Bladder microvascular endothelial cell (primary cell): Measurements from ENCODE around the gene ITIH3. TPM values are rescaled to one million over a fixed set of nuclear protein-coding genes. Genes with fewer than 3 reads are reported as not detected.

Experiments
- total RNA-seq: library from RNA; depleted of rRNA; stranded (reverse); fragments of >200 nt; gene quantifications from 2 replicates; pipeline ENCODE4 v1.2.3, GENCODE V29; 2014

Gene ITIH3
- total RNA-seq, result 0.16 and 0.44 TPM in 2 replicates

GRCh38 chr3:52794612-52795099 lies at the start of gene ITIH3:
TSS of gene ITIH3 (plus strand) at chr3:52794796. CDS start at chr3:52794804, 8 bp downstream.

GRCh38 chr3:52770496-52771333 lies 23.9 kb upstream of the ITIH3 start, which contains the start of gene NEK4:
TSS of gene NEK4 (minus strand) at chr3:52770940. CDS start at chr3:52770746, 194 bp downstream.

GRCh38 chr3:52777127-52777958 lies 17.3 kb upstream of the ITIH3 start, which contains the start of gene ITIH1:
TSS of gene ITIH1 (plus strand) at chr3:52777599. CDS start at chr3:52777616, 17 bp downstream.

GRCh38 chr3:52830535-52831258 lies 36.1 kb downstream of the ITIH3 start, which contains the start of gene ITIH4:
TSS of gene ITIH4 (minus strand) at chr3:52830672. CDS start at chr3:52830642, 30 bp downstream.

GRCh38 chr3:52834871-52835501 lies 40.4 kb downstream of the ITIH3 start, which contains the start of gene MUSTN1:
TSS of gene MUSTN1 (minus strand) at chr3:52835019. CDS start at chr3:52834948, 71 bp downstream.

Other genes starting within 250 kb of the ITIH3 start
- gene PBRM1, start 108.9 kb upstream of the ITIH3 start, total RNA-seq, result 36.6 and 96.2 TPM in 2 replicates
- 64.9 and 116 TPM in 2 replicates for gene GNL3, start 108.8 kb upstream of the ITIH3 start, total RNA-seq
- gene GLT8D1, start 89.0 kb upstream of the ITIH3 start, total RNA-seq, result 41.9 and 97.1 TPM in 2 replicates
- 25.7 and 32.0 TPM in 2 replicates for gene SPCS1, start 88.7 kb upstream of the ITIH3 start, total RNA-seq
- 9.4 and 23.2 TPM in 2 replicates for gene NEK4, start 23.9 kb upstream of the ITIH3 start, total RNA-seq
- gene ITIH1, start 17.2 kb upstream of the ITIH3 start, total RNA-seq, result 0.16 TPM in 1 of 2 replicates, not detected in the other
- gene ITIH4, start 35.9 kb downstream of the ITIH3 start, total RNA-seq, result 0.38 TPM in 1 of 2 replicates, not detected in the other
- gene MUSTN1, start 40.2 kb downstream of the ITIH3 start, total RNA-seq, result not detected in 2 replicates
- gene STIMATE, start 102.8 kb downstream of the ITIH3 start, total RNA-seq, result 12.0 and 16.0 TPM in 2 replicates